ENCODE results near the gene UBE2QL1. TPM values are rescaled to one million over a fixed set of nuclear protein-coding genes. Genes with fewer than 3 reads are reported as not detected.

UBE2QL1 gene
- 5.9 and 8.8 TPM in 2 replicates for total RNA-seq
- 6.3 and 12.0 TPM in 2 replicates for polyA plus RNA-seq

- Histone ChIP-seq H3K36me3 (no peaks in the 10 kb centered on the region), H3K4me1 (ENCODE audit: low read depth) (no peaks in the 10 kb centered on the region), H3K27ac (no peak within 1 kb of the TSS), H3K9me3 (ENCODE audit: low read depth) (no peaks in the 10 kb centered on the region), H3K27me3 (peaks cover 45% of the 10 kb centered on the region), H3K4me3 (peak within 1 kb of the TSS; percentile 53)
- DNase-seq (ENCODE audit: low read depth in 1 of 2, low spot score in 1 of 2), result peak in 1 of 2 donors; percentile 56
- TF ChIP-seq CTCF (IDR thresholded peaks at IDR 0.05; ENCODE audit: low read depth, low read length), result no peak
Observed at GRCh38 chr5:6448622-6449464, at the start of gene UBE2QL1. TSS of gene UBE2QL1 (plus strand) at chr5:6448859. CDS start at chr5:6448894, 35 bp downstream.

DNA sequence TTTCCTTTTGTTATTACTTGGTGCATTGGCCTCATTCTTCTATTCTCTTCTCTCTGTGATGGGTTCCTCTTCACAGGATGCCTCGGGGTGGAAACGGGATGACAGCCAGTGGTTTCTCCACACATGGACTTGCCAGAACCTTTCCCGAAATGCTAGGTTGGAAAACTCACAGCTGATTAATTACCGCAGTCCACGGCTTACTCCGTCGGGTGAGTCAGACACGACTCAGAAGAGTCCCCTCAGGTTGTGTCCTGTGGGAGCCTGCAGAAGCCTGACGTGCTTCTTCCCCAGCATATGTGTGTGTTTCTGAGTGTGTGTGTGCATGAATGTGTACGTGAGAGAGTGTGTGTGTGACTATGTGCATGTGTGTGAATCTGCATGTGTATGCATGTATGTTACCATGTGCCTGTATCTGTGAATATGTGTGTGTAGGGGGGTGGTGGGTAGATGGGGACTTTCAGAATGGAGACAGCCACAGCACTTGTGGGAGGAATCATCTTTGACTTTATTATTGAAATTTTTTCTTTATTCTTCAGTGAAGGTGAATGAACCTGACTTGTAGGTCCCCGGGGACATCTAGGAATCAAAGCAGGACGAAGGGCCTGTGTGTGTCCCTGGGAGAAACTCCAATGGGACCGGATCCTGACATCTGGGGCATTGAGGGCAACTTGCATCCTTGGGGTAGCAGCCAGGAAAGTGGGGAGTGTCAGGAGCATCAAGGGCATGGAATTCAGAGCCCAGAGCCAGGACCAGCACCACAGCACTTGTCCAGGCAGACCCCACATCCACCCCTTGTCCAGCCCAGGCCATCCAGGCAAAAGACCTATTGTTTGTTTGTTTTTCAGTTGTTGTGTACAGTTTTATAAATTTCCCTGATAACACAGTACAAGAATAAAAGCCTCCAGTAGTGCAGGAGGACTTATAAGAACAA is 48.4 kb upstream of the UBE2QL1 start:
- DNase-seq (ENCODE audit: low read depth in 1 of 2, low spot score in 1 of 2), result peak in 1 of 2 donors; percentile 47
- H3K27me3 ChIP-seq, result no peaks in the 10 kb centered on the region
- no peak overlapping the region for H3K4me3 ChIP-seq
- H3K4me1 ChIP-seq (ENCODE audit: low read depth), result no peaks in the 10 kb centered on the region
- no peak for TF ChIP-seq CTCF (IDR thresholded peaks at IDR 0.05; ENCODE audit: low read depth, low read length)
- H3K9me3 ChIP-seq (ENCODE audit: low read depth), result no peaks in the 10 kb centered on the region
- no peak overlapping the region for H3K27ac ChIP-seq
- H3K36me3 ChIP-seq, result no peaks in the 10 kb centered on the region

DNA sequence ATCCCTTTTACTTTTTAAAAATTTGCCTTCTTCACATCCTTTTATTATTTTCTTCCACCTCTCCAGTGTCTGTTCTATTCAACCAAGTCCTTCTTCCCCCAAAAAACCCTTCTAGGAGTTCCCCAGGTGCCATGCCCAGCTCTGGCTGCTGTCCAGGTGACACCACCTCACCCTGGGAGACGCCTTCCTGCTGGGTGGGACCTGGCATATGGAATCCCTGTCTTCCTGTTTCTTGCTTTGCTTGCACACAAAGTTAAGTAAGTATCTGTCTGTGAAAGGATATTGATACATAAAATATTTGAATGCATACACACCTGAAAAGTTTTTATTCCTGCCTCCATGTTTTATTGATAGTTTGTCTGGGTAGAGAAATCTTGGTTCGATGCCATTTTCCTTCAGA is 47.2 kb upstream of the UBE2QL1 start:
- DNase-seq (ENCODE audit: low read depth in 1 of 2, low spot score in 1 of 2), result no peak
- no peak overlapping the region for H3K4me3 ChIP-seq
- no peaks in the 10 kb centered on the region for H3K4me1 ChIP-seq (ENCODE audit: low read depth)
- H3K27ac ChIP-seq, result no peak overlapping the region
- no peaks in the 10 kb centered on the region for H3K9me3 ChIP-seq (ENCODE audit: low read depth)
- no peaks in the 10 kb centered on the region for H3K36me3 ChIP-seq
- TF ChIP-seq CTCF (IDR thresholded peaks at IDR 0.05; ENCODE audit: low read depth, low read length), result no peak
- no peaks in the 10 kb centered on the region for H3K27me3 ChIP-seq

DNA sequence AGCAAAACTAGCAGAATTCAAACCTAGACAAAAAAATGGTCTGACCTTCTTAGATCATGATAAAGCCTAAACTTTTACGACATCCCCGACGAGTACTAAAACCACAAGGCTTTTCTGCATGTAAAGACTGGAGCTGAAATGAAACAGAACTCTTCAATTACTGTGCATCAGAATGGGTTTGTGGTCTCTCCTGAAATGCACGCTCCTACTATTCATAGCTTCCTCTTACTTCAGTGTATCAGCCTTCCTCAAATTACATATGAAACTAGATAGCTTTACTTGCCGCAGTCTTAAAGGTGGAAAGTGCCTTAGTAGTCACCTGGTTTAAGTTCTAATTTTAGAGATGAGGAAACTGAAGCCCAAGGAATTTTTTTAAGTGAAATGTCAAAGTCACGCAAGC is 45.7 kb upstream of the UBE2QL1 start:
- H3K36me3 ChIP-seq, result no peaks in the 10 kb centered on the region
- H3K27me3 ChIP-seq, result no peaks in the 10 kb centered on the region
- no peak overlapping the region for H3K27ac ChIP-seq
- no peak overlapping the region for H3K4me3 ChIP-seq
- DNase-seq (ENCODE audit: low read depth in 1 of 2, low spot score in 1 of 2), result peak in 1 of 2 donors; percentile 6
- H3K4me1 ChIP-seq (ENCODE audit: low read depth), result no peaks in the 10 kb centered on the region
- no peak for TF ChIP-seq CTCF (IDR thresholded peaks at IDR 0.05; ENCODE audit: low read depth, low read length)
- H3K9me3 ChIP-seq (ENCODE audit: low read depth), result no peaks in the 10 kb centered on the region

DNA sequence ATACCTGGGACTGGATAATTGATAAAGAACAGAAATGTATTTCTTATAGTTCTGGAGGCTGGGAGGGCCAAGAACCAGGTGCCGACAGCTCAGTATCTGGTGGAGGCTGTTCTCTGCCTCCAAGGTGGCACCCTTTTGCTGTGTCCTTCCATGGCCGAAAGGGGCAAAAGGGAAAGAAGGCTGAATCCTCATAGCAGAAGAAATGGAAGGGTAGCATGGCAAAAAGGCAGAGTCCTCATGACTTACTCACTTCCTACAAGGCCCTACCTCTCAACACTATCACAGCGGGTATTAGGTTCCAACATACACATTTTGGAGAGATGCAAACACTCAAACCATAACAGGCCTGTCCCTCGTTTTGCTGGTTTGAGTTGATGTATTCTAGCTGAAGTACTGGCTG is 45.2 kb upstream of the UBE2QL1 start:
- Histone ChIP-seq H3K4me3 (no peak overlapping the region), H3K9me3 (ENCODE audit: low read depth) (no peaks in the 10 kb centered on the region), H3K27me3 (no peaks in the 10 kb centered on the region), H3K27ac (no peak overlapping the region), H3K4me1 (ENCODE audit: low read depth) (no peaks in the 10 kb centered on the region), H3K36me3 (no peaks in the 10 kb centered on the region)
- DNase-seq (ENCODE audit: low read depth in 1 of 2, low spot score in 1 of 2), result no peak
- no peak for TF ChIP-seq CTCF (IDR thresholded peaks at IDR 0.05; ENCODE audit: low read depth, low read length)

Data from cardiac muscle cell (in vitro differentiated cells and primary cell).